Measurements from ENCODE around the gene GPATCH3.
A peak's percentile ranks its signal among the peaks of the same experiment; 100 is the strongest.

The GPATCH3 gene

DNA sequence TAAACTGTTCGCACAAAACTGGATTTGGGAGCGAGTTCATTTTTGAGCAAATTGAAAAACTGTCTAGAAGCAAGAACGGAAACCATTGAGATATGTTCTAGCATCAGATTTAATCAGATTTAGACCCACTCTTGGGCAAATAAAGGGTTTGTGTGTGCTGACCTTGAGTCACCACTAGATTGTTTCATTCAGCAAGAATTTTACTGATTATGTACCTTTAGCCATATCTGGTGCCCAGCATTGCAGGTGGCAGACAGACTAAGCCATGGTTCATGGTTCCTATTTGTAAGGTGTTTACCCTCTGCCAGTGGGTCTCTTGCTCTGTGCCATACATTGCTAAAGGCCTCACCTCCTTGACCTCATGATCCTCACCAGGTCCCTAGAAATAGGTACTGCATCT, 22.6 kb upstream of the GPATCH3 start:
- TF ChIP-seq, protein P1, sequence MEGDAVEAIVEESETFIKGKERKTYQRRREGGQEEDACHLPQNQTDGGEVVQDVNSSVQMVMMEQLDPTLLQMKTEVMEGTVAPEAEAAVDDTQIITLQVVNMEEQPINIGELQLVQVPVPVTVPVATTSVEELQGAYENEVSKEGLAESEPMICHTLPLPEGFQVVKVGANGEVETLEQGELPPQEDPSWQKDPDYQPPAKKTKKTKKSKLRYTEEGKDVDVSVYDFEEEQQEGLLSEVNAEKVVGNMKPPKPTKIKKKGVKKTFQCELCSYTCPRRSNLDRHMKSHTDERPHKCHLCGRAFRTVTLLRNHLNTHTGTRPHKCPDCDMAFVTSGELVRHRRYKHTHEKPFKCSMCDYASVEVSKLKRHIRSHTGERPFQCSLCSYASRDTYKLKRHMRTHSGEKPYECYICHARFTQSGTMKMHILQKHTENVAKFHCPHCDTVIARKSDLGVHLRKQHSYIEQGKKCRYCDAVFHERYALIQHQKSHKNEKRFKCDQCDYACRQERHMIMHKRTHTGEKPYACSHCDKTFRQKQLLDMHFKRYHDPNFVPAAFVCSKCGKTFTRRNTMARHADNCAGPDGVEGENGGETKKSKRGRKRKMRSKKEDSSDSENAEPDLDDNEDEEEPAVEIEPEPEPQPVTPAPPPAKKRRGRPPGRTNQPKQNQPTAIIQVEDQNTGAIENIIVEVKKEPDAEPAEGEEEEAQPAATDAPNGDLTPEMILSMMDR (IDR thresholded peaks at IDR 0.05; ENCODE audit: low read depth, low read length): no peak
- DNase-seq (ENCODE audit: extremely low read depth, low read depth): no peak

- no peak for DNase-seq (ENCODE audit: extremely low read depth, low read depth)
- TF ChIP-seq, protein P1 (IDR thresholded peaks at IDR 0.05; ENCODE audit: low read depth, low read length): no peak
Observed at GRCh38 chr1:26922431-26922729, 22.1 kb upstream of the GPATCH3 start.

DNA sequence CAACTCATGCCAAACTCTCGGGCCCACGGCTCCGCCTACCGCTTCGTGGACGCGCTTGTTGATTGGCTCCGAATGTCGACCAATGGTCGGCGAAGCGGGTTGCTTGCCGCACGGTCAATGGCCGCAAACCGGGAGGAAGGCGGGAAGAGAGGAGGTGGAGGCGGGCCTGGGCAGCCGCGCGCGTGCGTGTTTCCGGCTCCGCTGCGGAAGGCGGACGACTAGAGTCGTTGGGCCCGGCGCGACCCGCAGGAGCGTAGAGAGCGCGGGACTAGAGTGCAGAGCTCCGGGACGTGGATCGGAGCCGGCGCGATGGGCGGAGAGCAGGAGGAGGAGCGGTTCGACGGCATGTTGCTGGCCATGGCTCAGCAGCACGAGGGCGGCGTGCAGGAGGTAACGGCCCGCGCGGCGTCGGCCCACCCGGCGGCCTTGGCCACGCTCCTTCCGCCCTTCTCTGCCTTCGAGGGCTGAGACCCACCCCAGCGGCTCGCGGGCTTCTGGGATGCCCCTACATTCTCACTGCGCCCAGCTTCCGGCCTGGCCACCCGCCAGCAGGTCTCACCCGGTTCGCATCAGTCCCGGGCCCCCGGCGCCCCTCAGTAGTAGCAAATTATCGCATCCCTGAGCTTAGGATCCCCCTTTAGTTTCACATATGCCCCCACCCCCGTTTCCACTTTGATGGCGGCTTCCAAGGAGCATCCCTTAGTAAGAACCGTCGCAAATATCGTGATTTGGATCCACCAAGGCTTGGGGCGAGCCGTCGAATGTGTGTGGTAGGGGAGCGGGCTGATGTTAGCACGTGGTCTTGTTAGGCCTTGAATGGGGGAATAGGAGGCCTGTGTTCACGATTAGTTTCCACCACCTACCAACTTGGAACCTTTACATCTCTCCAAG, 21.5 kb upstream of the GPATCH3 start, which contains the start of gene NUDC:
NUDC (plus strand) TSS at position 204 of the 891 bp plus-strand sequence; CDS start at position 310, 106 bp downstream.
- DNase-seq (ENCODE audit: extremely low read depth, low read depth): peak; percentile 91
- TF ChIP-seq, protein P1 (IDR thresholded peaks at IDR 0.05; ENCODE audit: low read depth, low read length): no peak

GRCh38 chr1:26921126-26921539, 20.9 kb upstream of the GPATCH3 start:
- TF ChIP-seq, protein P1 (IDR thresholded peaks at IDR 0.05; ENCODE audit: low read depth, low read length): no peak
- no peak for DNase-seq (ENCODE audit: extremely low read depth, low read depth)

- TF ChIP-seq, protein P1 (IDR thresholded peaks at IDR 0.05; ENCODE audit: low read depth, low read length): no peak
- DNase-seq (ENCODE audit: extremely low read depth, low read depth): no peak
Observed at GRCh38 chr1:26915204-26915842, 15.1 kb upstream of the GPATCH3 start.

DNA sequence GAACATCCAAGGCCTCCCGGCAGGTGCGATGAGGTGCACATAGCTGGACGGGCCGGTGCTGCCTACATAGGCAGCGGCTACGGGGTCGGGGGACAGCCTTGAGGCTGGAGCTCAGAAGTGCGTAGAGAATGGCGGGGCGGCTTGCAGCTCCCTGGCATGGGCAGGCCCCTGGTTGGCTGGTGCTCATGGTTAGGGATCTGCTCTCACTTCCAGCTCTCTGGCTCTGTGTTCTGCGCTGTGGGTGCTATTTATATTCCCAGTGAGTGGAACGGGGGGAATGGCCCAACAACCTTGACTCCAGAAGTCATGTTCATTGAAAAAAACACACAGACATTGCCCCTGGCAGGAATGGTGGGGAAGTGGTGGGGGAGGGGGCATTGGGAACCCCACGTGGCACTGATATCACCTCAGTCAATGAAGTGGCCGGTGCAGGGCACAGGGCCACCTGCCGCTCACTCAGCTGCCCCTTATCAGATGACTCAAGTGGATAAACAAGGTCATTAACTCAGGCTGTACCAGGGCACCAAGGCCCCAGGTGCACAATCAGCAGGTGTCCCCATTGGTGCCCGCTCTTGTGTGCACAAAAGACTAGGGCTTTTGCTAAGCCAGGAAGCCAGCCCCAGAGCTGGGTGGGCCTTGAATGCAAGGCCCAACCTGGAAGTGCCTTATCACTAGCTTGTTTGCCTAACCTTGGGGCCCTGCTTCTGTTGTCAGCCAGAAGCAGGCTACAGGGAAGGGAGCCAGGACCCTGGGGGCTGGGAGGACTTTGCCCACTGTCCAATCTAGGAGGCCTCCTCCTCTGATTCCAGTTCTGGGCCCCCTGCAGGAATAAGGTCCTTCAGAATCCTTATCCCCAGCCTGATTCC, 13.7 kb upstream of the GPATCH3 start, which contains the start of gene NR0B2:
NR0B2 (minus strand) TSS at position 222 of the 866 bp plus-strand sequence; CDS start at position 187, 35 bp downstream.
- TF ChIP-seq, protein P1 (IDR thresholded peaks at IDR 0.05; ENCODE audit: low read depth, low read length): no peak
- DNase-seq (ENCODE audit: extremely low read depth, low read depth): no peak
